H9 (cell line): ENCODE results near the gene KIF5A. TPM values are rescaled to one million over a fixed set of nuclear protein-coding genes. Genes with fewer than 3 reads are reported as not detected.
A peak's percentile ranks its signal among the peaks of the same experiment; 100 is the strongest.

Experiments
- DNase-seq: peaks from one replicate; pipeline ENCODE4 v3.0.0-alpha.2; 2017
- H2AFZ ChIP-seq: one replicate; pipeline ENCODE4 v1.6.1; 2013; ENCODE audit warnings: mild to moderate bottlenecking, low read length, control low read depth, moderate library complexity
- H2AK5ac ChIP-seq: 2 replicates; pipeline ENCODE4 v1.6.1; 2013; ENCODE audit warnings: low read length, control low read depth, mixed read lengths; ENCODE audit not compliant: insufficient read length
- H2BK120ac ChIP-seq: one replicate; pipeline ENCODE4 v1.6.1; 2013; ENCODE audit warnings: low read depth, mild to moderate bottlenecking, low read length, control low read depth, inconsistent platforms; ENCODE audit not compliant: poor library complexity, severe bottlenecking
- H2BK12ac ChIP-seq: 2 replicates; pipeline ENCODE4 v1.6.1; 2013; ENCODE audit warnings: low read length, control low read depth, mixed read lengths, low read depth; ENCODE audit not compliant: insufficient read length
- H2BK15ac ChIP-seq: 2 replicates; pipeline ENCODE4 v1.6.1; 2013; ENCODE audit warnings: low read depth, low read length, control low read depth
- H2BK20ac ChIP-seq: one replicate; pipeline ENCODE4 v1.6.1; 2013; ENCODE audit warnings: low read depth, mild to moderate bottlenecking, low read length, control low read depth, inconsistent platforms; ENCODE audit not compliant: poor library complexity, severe bottlenecking
- H2BK5ac ChIP-seq: 2 replicates; pipeline ENCODE4 v1.6.1; 2013; ENCODE audit warnings: low read length, control low read depth, mixed read lengths; ENCODE audit not compliant: insufficient read length
- H3K14ac ChIP-seq: 2 replicates; pipeline ENCODE4 v1.6.1; 2013; ENCODE audit warnings: low read length, control low read depth; ENCODE audit not compliant: insufficient read depth
- H3K18ac ChIP-seq: 2 replicates; pipeline ENCODE4 v1.6.1; 2013; ENCODE audit warnings: low read depth, mild to moderate bottlenecking, mixed read lengths, low read length, control low read depth; ENCODE audit not compliant: insufficient read length
- H3K23ac ChIP-seq: 2 replicates; pipeline ENCODE4 v1.6.1; 2013; ENCODE audit warnings: low read length, control low read depth, mixed read lengths, low read depth; ENCODE audit not compliant: insufficient read length
- H3K23me2 ChIP-seq: 2 replicates; pipeline ENCODE4 v1.6.1; 2013; ENCODE audit warnings: low read depth, mild to moderate bottlenecking, mixed read lengths, low read length, control low read depth; ENCODE audit not compliant: insufficient read length, poor library complexity, severe bottlenecking
- H3K27ac ChIP-seq: 2 replicates; pipeline ENCODE4 v1.5.1; 2013; ENCODE audit warnings: low read length, control low read depth, mixed read lengths, low read depth; ENCODE audit not compliant: insufficient read length
- H3K27me3 ChIP-seq: 2 replicates; pipeline ENCODE4 v1.6.1; 2013; ENCODE audit warnings: low read length, control low read depth, inconsistent platforms; ENCODE audit not compliant: insufficient read depth
- H3K4ac ChIP-seq: 2 replicates; pipeline ENCODE4 v1.6.1; 2013; ENCODE audit warnings: low read depth, mild to moderate bottlenecking, control low read depth, inconsistent platforms, low read length, moderate library complexity
- H3K4me1 ChIP-seq: 2 replicates; pipeline ENCODE4 v1.6.1; 2013; ENCODE audit warnings: low read length, control low read depth, inconsistent platforms; ENCODE audit not compliant: insufficient read depth
- H3K4me2 ChIP-seq: 2 replicates; pipeline ENCODE4 v1.6.1; 2013; ENCODE audit warnings: low read length, control low read depth, mixed read lengths; ENCODE audit not compliant: insufficient read length, insufficient read depth
- H3K56ac ChIP-seq: 2 replicates; pipeline ENCODE4 v1.6.1; 2013; ENCODE audit warnings: low read depth, mild to moderate bottlenecking, mixed read lengths, low read length, control low read depth; ENCODE audit not compliant: insufficient read length
- H3K79me1 ChIP-seq: 2 replicates; pipeline ENCODE4 v1.6.1; 2013; ENCODE audit warnings: low read depth, mild to moderate bottlenecking, moderate library complexity, low read length, control low read depth, inconsistent platforms; ENCODE audit not compliant: insufficient read depth, poor library complexity, severe bottlenecking
- H3K79me2 ChIP-seq: 2 replicates; pipeline ENCODE4 v1.6.1; 2013; ENCODE audit warnings: low read length, control low read depth, inconsistent platforms; ENCODE audit not compliant: insufficient read depth
- H3K9ac ChIP-seq: 2 replicates; pipeline ENCODE4 v1.6.1; 2013; ENCODE audit warnings: low read length, control low read depth, mixed read lengths; ENCODE audit not compliant: insufficient read length; ENCODE audit errors: extremely low read depth
- H3K9me3 ChIP-seq: one replicate; pipeline ENCODE4 v1.6.1; 2013; ENCODE audit warnings: low read depth, low read length, inconsistent platforms; ENCODE audit not compliant: control insufficient read depth
- H3T11ph ChIP-seq: one replicate; pipeline ENCODE4 v1.6.1; 2013; ENCODE audit warnings: mild to moderate bottlenecking, low read length, control low read depth, inconsistent platforms
- H4K20me1 ChIP-seq: one replicate; pipeline ENCODE4 v1.6.1; 2013; ENCODE audit not compliant: control insufficient read depth, insufficient read length, insufficient read depth
- H4K5ac ChIP-seq: 2 replicates; pipeline ENCODE4 v1.6.1; 2013; ENCODE audit warnings: low read depth, mild to moderate bottlenecking, mixed read lengths, low read length, control low read depth; ENCODE audit not compliant: insufficient read length
- H4K8ac ChIP-seq: replicated peaks from 2 replicates; pipeline ENCODE4 v1.6.1; 2013; ENCODE audit warnings: low read length, control low read depth, mixed read lengths, low read depth; ENCODE audit not compliant: insufficient read length
- H4K91ac ChIP-seq: 2 replicates; pipeline ENCODE4 v1.6.1; 2013; ENCODE audit warnings: low read depth, mild to moderate bottlenecking, moderate library complexity, mixed read lengths, low read length, control low read depth; ENCODE audit not compliant: insufficient read length
- H3K27ac Mint-ChIP-seq, 3 experiments: 2 replicates in 2 of 3; 3 replicates in 1 of 3; pipeline ENCODE4 v1.8.0; 2020 to 2021; ENCODE audit warnings: mixed read lengths in 3 of 3, mild to moderate bottlenecking in 1 of 3, moderate library complexity in 1 of 3
- H3K27me3 Mint-ChIP-seq: 2 replicates; pipeline ENCODE4 v1.8.0; 2021; ENCODE audit warnings: low read depth, mild to moderate bottlenecking, moderate library complexity, mixed read lengths
- H3K36me3 Mint-ChIP-seq, 3 experiments: 2 replicates in 2 of 3; 3 replicates in 1 of 3; pipeline ENCODE4 v1.8.0; 2020 to 2021; ENCODE audit warnings: low read depth in 3 of 3, mixed read lengths in 3 of 3; ENCODE audit not compliant: insufficient read depth in 1 of 3
- H3K4me1 Mint-ChIP-seq, 2 experiments: 2 replicates each; pipeline ENCODE4 v1.8.0; 2020; ENCODE audit warnings: mixed read lengths in 2 of 2
- H3K4me3 Mint-ChIP-seq, 2 experiments: 2 replicates in 1 of 2; 3 replicates in 1 of 2; pipeline ENCODE4 v1.8.0; 2020 to 2021; ENCODE audit warnings: mild to moderate bottlenecking in 2 of 2, mixed read lengths in 2 of 2, moderate library complexity in 1 of 2
- H3K9me3 Mint-ChIP-seq, 2 experiments: 2 replicates in 1 of 2; 3 replicates in 1 of 2; pipeline ENCODE4 v1.8.0; 2020; ENCODE audit warnings: mild to moderate bottlenecking in 2 of 2, mixed read lengths in 2 of 2, moderate library complexity in 1 of 2
- CTCF ChIP-seq: fragments of 200-600 bp; sonication (generic); conservative IDR thresholded peaks from 3 replicates; pipeline ENCODE4 v1.8.0; 2021; ENCODE audit warnings: antibody characterized with exemption, mild to moderate bottlenecking
- WGBS: extraction: QIAGEN DNeasy Blood & Tissue Kit; methylation state at CpG from one replicate; pipeline ENCODE4 v1.1.7; 2013; ENCODE audit warnings: missing lambda C conversion rate, low lambda C conversion rate, mixed read lengths; ENCODE audit not compliant: insufficient read length; ENCODE audit errors: extremely low coverage; 5-methylcytosine and 5-hydroxymethylcytosine counted together
- total RNA-seq: library from RNA; stranded (reverse); gene quantifications from 2 replicates; pipeline ENCODE4 v1.2.1, GENCODE V29; 2021

Gene KIF5A
- total RNA-seq, 1 experiment from 2014 or later: 18.5 TPM

GRCh38 chr12:57522011-57522886, 27.6 kb upstream of the KIF5A start, which contains the start of gene MBD6:
MBD6 (plus strand) TSS chr12:57522824; CDS start chr12:57524304, 1,480 bp downstream.
- no peaks in the 10 kb centered on the region for H3K9me3 ChIP-seq
- peak; percentile 93 for DNase-seq

More at GRCh38 chr12:57522011-57522886, 27.6 kb upstream of the KIF5A start, which contains the start of gene MBD6:
- H3K14ac ChIP-seq: peak within 1 kb of the TSS; percentile 37
- H3T11ph ChIP-seq: no peak within 1 kb of the TSS
- peak within 1 kb of the TSS; percentile 53 for H3K9ac ChIP-seq
- H3K27ac ChIP-seq: no peak within 1 kb of the TSS
- H4K20me1 ChIP-seq: no peaks in the 10 kb centered on the region
- no peak within 1 kb of the TSS for H4K8ac ChIP-seq
- H2AFZ ChIP-seq: no peak within 1 kb of the TSS
- H3K4ac ChIP-seq: no peak within 1 kb of the TSS
- no peak within 1 kb of the TSS for H2BK15ac ChIP-seq
- H3K79me2 ChIP-seq: no peaks in the 10 kb centered on the region
- H3K56ac ChIP-seq: no peak within 1 kb of the TSS
- Mint-ChIP-seq H3K4me1 (peaks cover 37 to 55% of the 10 kb centered on the region in 2 experiments), H3K9me3 (no peaks in the 10 kb centered on the region), H3K27me3 (no peaks in the 10 kb centered on the region; the same call in 1 of the 2 replicates), H3K36me3 (peaks cover 21 to 44% (median 42%) of the 10 kb centered on the region in 3 experiments), H3K4me3 (peak within 1 kb of the TSS; percentile 96), H3K27ac (peak within 1 kb of the TSS; percentile 94 to 98 (median 95))
- no peak within 1 kb of the TSS for H2BK5ac ChIP-seq
- H2AK5ac ChIP-seq: no peak within 1 kb of the TSS
- WGBS: no CpG with 5 or more reads among the region's 57 CpGs
- no peak within 1 kb of the TSS for H2BK12ac ChIP-seq
- no peaks in the 10 kb centered on the region for H3K79me1 ChIP-seq
- no peak within 1 kb of the TSS for H3K23ac ChIP-seq
- peaks cover 3% of the 10 kb centered on the region; the same call in 1 of the 2 replicates for H3K4me1 ChIP-seq
- H4K91ac ChIP-seq: no peak within 1 kb of the TSS
- H3K23me2 ChIP-seq: peaks cover 22% of the 10 kb centered on the region
- H4K5ac ChIP-seq: no peak within 1 kb of the TSS
- TF ChIP-seq CTCF: no peak; the same call in 2 of the 3 replicates
- no peak within 1 kb of the TSS for H2BK120ac ChIP-seq
- H3K27me3 ChIP-seq: no peaks in the 10 kb centered on the region
- peak within 1 kb of the TSS; percentile 97 for H3K4me2 ChIP-seq
- H2BK20ac ChIP-seq: no peak within 1 kb of the TSS
- peak within 1 kb of the TSS; percentile 51 for H3K18ac ChIP-seq
